ENCODE data around the gene C12orf43. TPM values are rescaled to one million over a fixed set of nuclear protein-coding genes. Genes with fewer than 3 reads are reported as not detected.

The C12orf43 gene
- total RNA-seq, 1 experiment from 2014 or later: 25.7 TPM

DNA sequence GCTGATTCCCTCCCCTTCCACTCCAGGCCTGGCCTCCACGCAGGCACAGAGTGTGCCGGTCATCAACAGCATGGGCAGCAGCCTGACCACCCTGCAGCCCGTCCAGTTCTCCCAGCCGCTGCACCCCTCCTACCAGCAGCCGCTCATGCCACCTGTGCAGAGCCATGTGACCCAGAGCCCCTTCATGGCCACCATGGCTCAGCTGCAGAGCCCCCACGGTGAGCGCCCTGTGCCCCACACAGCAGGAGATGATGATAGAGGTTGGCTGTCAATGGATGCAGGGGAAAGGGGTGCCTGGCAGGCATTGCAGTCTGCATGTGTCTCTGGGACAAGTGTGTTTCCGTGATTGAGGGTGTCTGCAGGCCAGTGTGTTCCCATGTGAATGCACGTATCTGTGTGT lies 18.8 kb downstream of the C12orf43 start:
- Histone ChIP-seq H2BK120ac (ENCODE audit: low read depth, low read length, poor library complexity, severe bottlenecking) (no peak overlapping the region), H3K56ac (ENCODE audit: insufficient read length, low read depth, low read length) (no peak overlapping the region), H3K23me2 (ENCODE audit: insufficient read length, low read depth, low read length, poor library complexity, severe bottlenecking) (no peaks in the 10 kb centered on the region), H3K4ac (ENCODE audit: low read depth, low read length) (no peak overlapping the region), H3K79me1 (ENCODE audit: insufficient read depth, low read depth, low read length, poor library complexity, severe bottlenecking) (no peaks in the 10 kb centered on the region), H3K9ac (ENCODE audit: extremely low read depth, insufficient read length, low read length) (no peak overlapping the region), H3K14ac (ENCODE audit: insufficient read depth, low read length) (no peak overlapping the region), H2BK15ac (ENCODE audit: low read depth, low read length) (no peak overlapping the region), H2AK5ac (ENCODE audit: insufficient read length, low read length) (no peak overlapping the region), H3K23ac (ENCODE audit: insufficient read length, low read depth, low read length) (no peak overlapping the region), H3T11ph (ENCODE audit: low read length) (no peak overlapping the region), H3K27me3 (ENCODE audit: insufficient read depth, low read length) (no peaks in the 10 kb centered on the region), H3K27ac (ENCODE audit: insufficient read length, low read depth, low read length) (no peak overlapping the region), H2AFZ (ENCODE audit: low read length) (no peak overlapping the region), H3K4me2 (ENCODE audit: insufficient read depth, insufficient read length, low read length) (no peak overlapping the region), H3K79me2 (ENCODE audit: insufficient read depth, low read length) (no peaks in the 10 kb centered on the region), H3K18ac (ENCODE audit: insufficient read length, low read depth, low read length) (no peak overlapping the region), H3K4me1 (ENCODE audit: insufficient read depth, low read length) (no peaks in the 10 kb centered on the region), H4K5ac (ENCODE audit: insufficient read length, low read depth, low read length) (no peak overlapping the region), H2BK12ac (ENCODE audit: insufficient read length, low read depth, low read length) (no peak overlapping the region), H2BK20ac (ENCODE audit: low read depth, low read length, poor library complexity, severe bottlenecking) (no peak overlapping the region), H2BK5ac (ENCODE audit: insufficient read length, low read length) (no peak overlapping the region), H4K91ac (ENCODE audit: insufficient read length, low read depth, low read length) (no peak overlapping the region), H4K20me1 (ENCODE audit: control insufficient read depth, insufficient read depth, insufficient read length) (no peaks in the 10 kb centered on the region), H4K8ac (replicated peaks; ENCODE audit: insufficient read length, low read depth, low read length) (no peak overlapping the region), H3K9me3 (ENCODE audit: control insufficient read depth, low read depth, low read length) (no peaks in the 10 kb centered on the region)
- H3K4me1 Mint-ChIP-seq: peaks cover 6 to 10% of the 10 kb centered on the region in 2 experiments
- peaks cover 0 to 6% (median 3%) of the 10 kb centered on the region in 3 experiments; a peak in 4 of 7 replicates for H3K36me3 Mint-ChIP-seq (ENCODE audit: insufficient read depth in 1 of 3, low read depth in 3 of 3)
- H3K27ac Mint-ChIP-seq: peak overlapping the region in 1 of 3 experiments; percentile 28; a peak in 1 of 7 replicates
- WGBS (ENCODE audit: extremely low coverage, insufficient read length, low lambda C conversion rate): no CpG with 5 or more reads among the region's 9 CpGs
- DNase-seq: no peak
- TF ChIP-seq, protein P1, sequence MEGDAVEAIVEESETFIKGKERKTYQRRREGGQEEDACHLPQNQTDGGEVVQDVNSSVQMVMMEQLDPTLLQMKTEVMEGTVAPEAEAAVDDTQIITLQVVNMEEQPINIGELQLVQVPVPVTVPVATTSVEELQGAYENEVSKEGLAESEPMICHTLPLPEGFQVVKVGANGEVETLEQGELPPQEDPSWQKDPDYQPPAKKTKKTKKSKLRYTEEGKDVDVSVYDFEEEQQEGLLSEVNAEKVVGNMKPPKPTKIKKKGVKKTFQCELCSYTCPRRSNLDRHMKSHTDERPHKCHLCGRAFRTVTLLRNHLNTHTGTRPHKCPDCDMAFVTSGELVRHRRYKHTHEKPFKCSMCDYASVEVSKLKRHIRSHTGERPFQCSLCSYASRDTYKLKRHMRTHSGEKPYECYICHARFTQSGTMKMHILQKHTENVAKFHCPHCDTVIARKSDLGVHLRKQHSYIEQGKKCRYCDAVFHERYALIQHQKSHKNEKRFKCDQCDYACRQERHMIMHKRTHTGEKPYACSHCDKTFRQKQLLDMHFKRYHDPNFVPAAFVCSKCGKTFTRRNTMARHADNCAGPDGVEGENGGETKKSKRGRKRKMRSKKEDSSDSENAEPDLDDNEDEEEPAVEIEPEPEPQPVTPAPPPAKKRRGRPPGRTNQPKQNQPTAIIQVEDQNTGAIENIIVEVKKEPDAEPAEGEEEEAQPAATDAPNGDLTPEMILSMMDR (conservative IDR thresholded peaks at IDR 0.05): no peak
- H3K9me3 Mint-ChIP-seq: peaks cover 0 to 3% of the 10 kb centered on the region in 2 experiments; a peak in 2 of 5 replicates
- H3K4me3 Mint-ChIP-seq: no peak overlapping the region
- H3K27me3 Mint-ChIP-seq (ENCODE audit: low read depth): peaks cover 5% of the 10 kb centered on the region
